Sigmoid colon (tissue), 7 donors: Measurements from ENCODE around the gene NSMF. TPM values are rescaled to one million over a fixed set of nuclear protein-coding genes. Genes with fewer than 3 reads are reported as not detected.
A peak's percentile ranks its signal among the peaks of the same experiment; 100 is the strongest.

Experiments
- DNase-seq: peaks from one replicate; pipeline ENCODE4 v3.0.0-alpha.2; 2019
- H3K27ac ChIP-seq, 4 donors: fragments of 200-600 bp; sonication (generic); one replicate each; pipeline ENCODE4 v1.5.1; 2016 to 2019; ENCODE audit warnings: mild to moderate bottlenecking in 1 of 4
- H3K27me3 ChIP-seq, 3 donors: fragments of 200-600 bp; sonication (generic); one replicate each; pipeline ENCODE4 v1.5.1; 2019; ENCODE audit warnings: mild to moderate bottlenecking in 1 of 3
- H3K36me3 ChIP-seq, 4 donors: fragments of 200-600 bp; sonication (generic); one replicate each; pipeline ENCODE4 v1.5.1; 2016 to 2019
- H3K4me1 ChIP-seq, 4 donors: fragments of 200-600 bp; sonication (generic); one replicate each; pipeline ENCODE4 v1.5.1; 2017 to 2019
- H3K4me3 ChIP-seq, 4 donors: fragments of 200-600 bp; sonication (generic); one replicate each; pipeline ENCODE4 v1.5.1; 2017 to 2019; ENCODE audit warnings: mild to moderate bottlenecking in 2 of 4, moderate library complexity in 1 of 4
- H3K9me3 ChIP-seq, 4 donors: fragments of 200-600 bp in 3 of 4; sonication (generic) in 3 of 4; one replicate each; pipeline versions ENCODE4 v1.5.1 to v1.6.1; 2013 to 2019
- CTCF ChIP-seq, 4 experiments: fragments of 450-650 bp in 3 of 4; fragments of 200-600 bp in 1 of 4; IDR thresholded peaks; one replicate each; pipeline ENCODE4 v1.5.1; 2016 to 2019; ENCODE audit warnings: antibody characterized with exemption in 4 of 4, mild to moderate bottlenecking in 3 of 4, moderate library complexity in 2 of 4
- EP300 ChIP-seq, 4 donors: sonication (generic); formaldehyde crosslinking; IDR thresholded peaks; one replicate each; pipeline ENCODE4 v1.6.1; 2017; ENCODE audit warnings: antibody characterized with exemption in 4 of 4
- POLR2A ChIP-seq, 2 donors: fragments of 450-650 bp; IDR thresholded peaks; one replicate each; pipeline ENCODE4 v1.6.1; 2016; ENCODE audit warnings: antibody characterized with exemption in 2 of 2, mild to moderate bottlenecking in 2 of 2, moderate library complexity in 2 of 2
- POLR2AphosphoS5 ChIP-seq, 4 donors: sonication (generic); formaldehyde crosslinking; IDR thresholded peaks; one replicate each; pipeline ENCODE4 v1.6.1; 2017; ENCODE audit warnings: antibody characterized with exemption in 4 of 4
- WGBS, 2 donors: extraction: QIAGEN DNeasy Blood & Tissue Kit; methylation state at CpG; one replicate each; pipeline ENCODE4 v1.1.7; 2013; 5-methylcytosine and 5-hydroxymethylcytosine counted together
- intact Hi-C: fragments of 100-400 bp; cut with DNase I; formaldehyde crosslinking; loops from one replicate; pipeline ENCODE4 v1.15.1; 2023
- polyA plus RNA-seq, 3 donors: library from polyadenylated mRNA; stranded (reverse); fragments of 200-250 nt; gene quantifications; one replicate each; pipeline ENCODE4 v1.2.3, GENCODE V29; 2013
- total RNA-seq, 4 donors: library from RNA; depleted of rRNA; stranded (reverse); fragments of >200 nt; gene quantifications; one replicate each; pipeline ENCODE4 v1.1.0, GENCODE V29; 2016
- donor health status: healthy with polysubstance abuse.
- donor health status: Bipolar disorder and iron deficiency.
- donor health status: healthy.

Gene NSMF
- total and polyA plus RNA-seq, 7 donors: 21.8 to 50.4 (median 31.2) TPM

- H3K27ac ChIP-seq: peak overlapping the region in 2 of 4 donors; percentile 43 to 52
- TF ChIP-seq CTCF (IDR thresholded peaks at IDR 0.05) (no peak), EP300 (IDR thresholded peaks at IDR 0.05) (no peak), POLR2A (IDR thresholded peaks at IDR 0.05) (no peak), POLR2AphosphoS5 (IDR thresholded peaks at IDR 0.05) (no peak)
- WGBS, 2 donors: 24 to 61% methylated on average over 20 of the region's 20 CpGs
- peaks cover 0 to 5% (median 0%) of the 10 kb centered on the region in 3 donors for H3K27me3 ChIP-seq
- peaks cover 0 to 22% (median 20%) of the 10 kb centered on the region in 4 donors for H3K4me1 ChIP-seq
- DNase-seq: no peak
- no peaks in the 10 kb centered on the region for H3K36me3 ChIP-seq
- intact Hi-C loops: loop anchor here (5.0 kb wide), 1 partner anchor 109 kb away; no protein-coding TSS in a partner anchor
- no peaks in the 10 kb centered on the region for H3K9me3 ChIP-seq
- peak overlapping the region; percentile 21 to 46 (median 42) for H3K4me3 ChIP-seq
These were observed 52.9 kb downstream of the NSMF start for GRCh38 chr9:137406085-137406760.

GRCh38 chr9:137405677-137406081 is 53.5 kb downstream of the NSMF start:
- TF ChIP-seq POLR2A (IDR thresholded peaks at IDR 0.05): no peak
- TF ChIP-seq POLR2AphosphoS5 (IDR thresholded peaks at IDR 0.05): no peak
- TF ChIP-seq EP300 (IDR thresholded peaks at IDR 0.05): no peak
- no peak for TF ChIP-seq CTCF (IDR thresholded peaks at IDR 0.05)
- 86 to 91% methylated on average over 11 of the region's 11 CpGs for WGBS, 2 donors
- H3K27ac ChIP-seq: no peak overlapping the region
- H3K27me3 ChIP-seq: peaks cover 0 to 5% (median 0%) of the 10 kb centered on the region in 3 donors
- no peak overlapping the region for H3K4me3 ChIP-seq
- H3K4me1 ChIP-seq: peaks cover 0 to 18% (median 16%) of the 10 kb centered on the region in 4 donors
- H3K9me3 ChIP-seq: no peaks in the 10 kb centered on the region
- H3K36me3 ChIP-seq: no peaks in the 10 kb centered on the region
- DNase-seq: no peak
- intact Hi-C loops: loop anchor here (5.0 kb wide), 1 partner anchor 108 kb away; no protein-coding TSS in a partner anchor

- Histone ChIP-seq H3K27ac (no peak overlapping the region), H3K27me3 (peaks cover 0 to 5% (median 0%) of the 10 kb centered on the region in 3 donors), H3K36me3 (no peaks in the 10 kb centered on the region), H3K4me1 (peaks cover 0 to 18% (median 16%) of the 10 kb centered on the region in 4 donors), H3K4me3 (no peak overlapping the region), H3K9me3 (no peaks in the 10 kb centered on the region)
- DNase-seq: no peak
- WGBS, 2 donors: 92 to 93% methylated on average over 24 of the region's 24 CpGs
- intact Hi-C loops: loop anchor here (5.0 kb wide), 1 partner anchor 108 kb away; no protein-coding TSS in a partner anchor
- no peak for TF ChIP-seq POLR2AphosphoS5 (IDR thresholded peaks at IDR 0.05)
These were observed 54.1 kb downstream of the NSMF start for GRCh38 chr9:137404961-137405567.

GRCh38 chr9:137403269-137403668 is 55.9 kb downstream of the NSMF start:
- Histone ChIP-seq H3K4me3 (no peak overlapping the region), H3K9me3 (no peaks in the 10 kb centered on the region), H3K36me3 (no peaks in the 10 kb centered on the region), H3K4me1 (peaks cover 0 to 18% (median 16%) of the 10 kb centered on the region in 4 donors), H3K27me3 (peaks cover 0 to 5% (median 0%) of the 10 kb centered on the region in 3 donors), H3K27ac (no peak overlapping the region)
- WGBS, 2 donors: 95 to 96% methylated on average over 15 of the region's 15 CpGs
- TF ChIP-seq CTCF (IDR thresholded peaks at IDR 0.05) (no peak), EP300 (IDR thresholded peaks at IDR 0.05) (no peak), POLR2AphosphoS5 (IDR thresholded peaks at IDR 0.05) (no peak), POLR2A (IDR thresholded peaks at IDR 0.05) (no peak)
- DNase-seq: no peak
- intact Hi-C loops: no loop called here

- Histone ChIP-seq H3K4me1 (peaks cover 0 to 16% (median 15%) of the 10 kb centered on the region in 4 donors), H3K4me3 (no peak overlapping the region), H3K36me3 (no peaks in the 10 kb centered on the region), H3K27me3 (peaks cover 0 to 5% (median 0%) of the 10 kb centered on the region in 3 donors), H3K27ac (no peak overlapping the region), H3K9me3 (no peaks in the 10 kb centered on the region)
- no peak for DNase-seq
- no peak for TF ChIP-seq POLR2A (IDR thresholded peaks at IDR 0.05)
- TF ChIP-seq POLR2AphosphoS5 (IDR thresholded peaks at IDR 0.05): no peak
- TF ChIP-seq EP300 (IDR thresholded peaks at IDR 0.05): no peak
- intact Hi-C loops: no loop called here
- WGBS, 2 donors: 86 to 87% methylated on average over 11 of the region's 11 CpGs
These were observed 56.4 kb downstream of the NSMF start for GRCh38 chr9:137402746-137403145.
